ENCODE measurements around the gene KMT2E.
"Not testable (repeated sequence)": the region's sequence is repeated elsewhere in the genome, so short reads cannot be mapped to it uniquely, and the experiment has no call there.

The KMT2E gene

GRCh38 chr7:105050493-105050892 lies 36.5 kb downstream of the KMT2E start:
- Histone ChIP-seq H4K91ac (ENCODE audit: low read depth, low read length) (no peak overlapping the region), H3K9ac (ENCODE audit: low read length) (no peak overlapping the region), H3K27me3 (ENCODE audit: insufficient read depth, low read length) (no peaks in the 10 kb centered on the region), H3K18ac (ENCODE audit: low read length) (no peak overlapping the region), H3K4me3 (ENCODE audit: low read depth, low read length) (no peak overlapping the region), H2BK12ac (ENCODE audit: low read length) (no peak overlapping the region), H3K23ac (ENCODE audit: low read length) (no peak overlapping the region), H2AK5ac (ENCODE audit: low read length) (no peak overlapping the region), H3K14ac (ENCODE audit: low read length) (no peak overlapping the region), H2BK5ac (ENCODE audit: low read depth, low read length, poor library complexity) (no peak overlapping the region), H3K79me2 (ENCODE audit: control insufficient read depth, insufficient read depth, low read length, poor library complexity) (peaks cover 2% of the 10 kb centered on the region), H3K4ac (ENCODE audit: low read depth, low read length) (no peak overlapping the region), H3K79me1 (ENCODE audit: low read length) (no peaks in the 10 kb centered on the region), H3K4me1 (ENCODE audit: control insufficient read depth in 1 of 2, insufficient read depth in 2 of 2, low read length in 2 of 2) (no peaks in the 10 kb centered on the region), H2AFZ (ENCODE audit: insufficient read depth, low read length, poor library complexity) (no peak overlapping the region), H4K12ac (ENCODE audit: low read depth, low read length) (no peak overlapping the region), H3K9me3 (ENCODE audit: insufficient read depth, low read depth, low read length) (no peaks in the 10 kb centered on the region), H3K36me3 (ENCODE audit: control insufficient read depth in 1 of 2, insufficient read depth in 2 of 2, low read length in 2 of 2) (peaks cover 13 to 16% of the 10 kb centered on the region in 2 experiments), H2BK120ac (ENCODE audit: insufficient read depth, low read length, poor library complexity) (no peak overlapping the region), H3K4me2 (ENCODE audit: low read length) (no peak overlapping the region), H3K27ac (ENCODE audit: low read depth, low read length) (no peak overlapping the region), H4K8ac (ENCODE audit: low read depth, low read length) (no peak overlapping the region)
- no CpG with 5 or more reads among the region's 1 CpG for WGBS (ENCODE audit: extremely low coverage, insufficient coverage, insufficient read length)
- DNase-seq: no peak

GRCh38 chr7:105050899-105051298 lies 36.9 kb downstream of the KMT2E start:
- DNase-seq; H3K23ac ChIP-seq (ENCODE audit: low read length): not testable (repeated sequence)

GRCh38 chr7:105055084-105055483 lies 41.1 kb downstream of the KMT2E start:
- no peak overlapping the region for H3K18ac ChIP-seq (ENCODE audit: low read length)
- H3K23ac ChIP-seq (ENCODE audit: low read length): no peak overlapping the region
- H3K36me3 ChIP-seq (ENCODE audit: control insufficient read depth in 1 of 2, insufficient read depth in 2 of 2, low read length in 2 of 2): peaks cover 5 to 11% of the 10 kb centered on the region in 2 experiments
- no peak overlapping the region for H3K9ac ChIP-seq (ENCODE audit: low read length)
- H2BK5ac ChIP-seq (ENCODE audit: low read depth, low read length, poor library complexity): no peak overlapping the region
- H2BK120ac ChIP-seq (ENCODE audit: insufficient read depth, low read length, poor library complexity): no peak overlapping the region
- H2AK5ac ChIP-seq (ENCODE audit: low read length): no peak overlapping the region
- no CpG with 5 or more reads among the region's 2 CpGs for WGBS (ENCODE audit: extremely low coverage, insufficient coverage, insufficient read length)
- no peak overlapping the region for H3K4me2 ChIP-seq (ENCODE audit: low read length)
- H4K91ac ChIP-seq (ENCODE audit: low read depth, low read length): no peak overlapping the region
- DNase-seq: no peak
- H2AFZ ChIP-seq (ENCODE audit: insufficient read depth, low read length, poor library complexity): no peak overlapping the region
- H3K79me1 ChIP-seq (ENCODE audit: low read length): no peaks in the 10 kb centered on the region
- no peak overlapping the region for H3K27ac ChIP-seq (ENCODE audit: low read depth, low read length)
- peaks cover 2% of the 10 kb centered on the region for H3K79me2 ChIP-seq (ENCODE audit: control insufficient read depth, insufficient read depth, low read length, poor library complexity)
- no peaks in the 10 kb centered on the region for H3K9me3 ChIP-seq (ENCODE audit: insufficient read depth, low read depth, low read length)
- H2BK12ac ChIP-seq (ENCODE audit: low read length): no peak overlapping the region
- no peak overlapping the region for H4K12ac ChIP-seq (ENCODE audit: low read depth, low read length)
- H4K8ac ChIP-seq (ENCODE audit: low read depth, low read length): no peak overlapping the region
- no peak overlapping the region for H3K14ac ChIP-seq (ENCODE audit: low read length)
- no peaks in the 10 kb centered on the region for H3K27me3 ChIP-seq (ENCODE audit: insufficient read depth, low read length)
- no peaks in the 10 kb centered on the region for H3K4me1 ChIP-seq (ENCODE audit: control insufficient read depth in 1 of 2, insufficient read depth in 2 of 2, low read length in 2 of 2)
- H3K4me3 ChIP-seq (ENCODE audit: low read depth, low read length): no peak overlapping the region
- no peak overlapping the region for H3K4ac ChIP-seq (ENCODE audit: low read depth, low read length)

More at GRCh38 chr7:105050899-105051298, 36.9 kb downstream of the KMT2E start:
- not testable (repeated sequence) for H4K12ac ChIP-seq (ENCODE audit: low read depth, low read length); H2BK12ac ChIP-seq (ENCODE audit: low read length); H3K14ac ChIP-seq (ENCODE audit: low read length); H3K4me2 ChIP-seq (ENCODE audit: low read length); H3K4me1 ChIP-seq (ENCODE audit: control insufficient read depth in 1 of 2, insufficient read depth in 2 of 2, low read length in 2 of 2); H2AFZ ChIP-seq (ENCODE audit: insufficient read depth, low read length, poor library complexity); H3K4ac ChIP-seq (ENCODE audit: low read depth, low read length); H2BK120ac ChIP-seq (ENCODE audit: insufficient read depth, low read length, poor library complexity); H3K9ac ChIP-seq (ENCODE audit: low read length); H3K4me3 ChIP-seq (ENCODE audit: low read depth, low read length); H3K9me3 ChIP-seq (ENCODE audit: insufficient read depth, low read depth, low read length); H2BK5ac ChIP-seq (ENCODE audit: low read depth, low read length, poor library complexity); H3K27me3 ChIP-seq (ENCODE audit: insufficient read depth, low read length); H3K79me2 ChIP-seq (ENCODE audit: control insufficient read depth, insufficient read depth, low read length, poor library complexity); H3K18ac ChIP-seq (ENCODE audit: low read length); H3K79me1 ChIP-seq (ENCODE audit: low read length); H4K8ac ChIP-seq (ENCODE audit: low read depth, low read length); H2AK5ac ChIP-seq (ENCODE audit: low read length); H3K27ac ChIP-seq (ENCODE audit: low read depth, low read length); H4K91ac ChIP-seq (ENCODE audit: low read depth, low read length)
- no CpG with 5 or more reads among the region's 7 CpGs for WGBS (ENCODE audit: extremely low coverage, insufficient coverage, insufficient read length)
- peaks cover 13 to 16% of the 10 kb centered on the region in 2 experiments for H3K36me3 ChIP-seq (ENCODE audit: control insufficient read depth in 1 of 2, insufficient read depth in 2 of 2, low read length in 2 of 2)

- Histone ChIP-seq H3K79me2 (ENCODE audit: control insufficient read depth, insufficient read depth, low read length, poor library complexity) (peaks cover 2% of the 10 kb centered on the region), H3K9me3 (ENCODE audit: insufficient read depth, low read depth, low read length) (no peaks in the 10 kb centered on the region), H3K27me3 (ENCODE audit: insufficient read depth, low read length) (no peaks in the 10 kb centered on the region), H3K18ac (ENCODE audit: low read length) (no peak overlapping the region), H2BK5ac (ENCODE audit: low read depth, low read length, poor library complexity) (no peak overlapping the region), H4K91ac (ENCODE audit: low read depth, low read length) (no peak overlapping the region), H3K4me2 (ENCODE audit: low read length) (no peak overlapping the region), H3K27ac (ENCODE audit: low read depth, low read length) (no peak overlapping the region), H2AFZ (ENCODE audit: insufficient read depth, low read length, poor library complexity) (no peak overlapping the region), H3K4me3 (ENCODE audit: low read depth, low read length) (no peak overlapping the region), H4K8ac (ENCODE audit: low read depth, low read length) (no peak overlapping the region), H3K4me1 (ENCODE audit: control insufficient read depth in 1 of 2, insufficient read depth in 2 of 2, low read length in 2 of 2) (no peaks in the 10 kb centered on the region), H3K36me3 (ENCODE audit: control insufficient read depth in 1 of 2, insufficient read depth in 2 of 2, low read length in 2 of 2) (peaks cover 5 to 11% of the 10 kb centered on the region in 2 experiments), H4K12ac (ENCODE audit: low read depth, low read length) (no peak overlapping the region), H2AK5ac (ENCODE audit: low read length) (no peak overlapping the region), H3K9ac (ENCODE audit: low read length) (no peak overlapping the region), H2BK120ac (ENCODE audit: insufficient read depth, low read length, poor library complexity) (no peak overlapping the region), H3K79me1 (ENCODE audit: low read length) (no peaks in the 10 kb centered on the region), H3K23ac (ENCODE audit: low read length) (no peak overlapping the region), H3K4ac (ENCODE audit: low read depth, low read length) (no peak overlapping the region), H3K14ac (ENCODE audit: low read length) (no peak overlapping the region), H2BK12ac (ENCODE audit: low read length) (no peak overlapping the region)
- peak in 1 of 2 donors; percentile 4 for DNase-seq
- WGBS (ENCODE audit: extremely low coverage, insufficient coverage, insufficient read length): no CpG with 5 or more reads among the region's 1 CpG
Observed at GRCh38 chr7:105055621-105056020, 41.6 kb downstream of the KMT2E start.

Data from trophoblast cell (in vitro differentiated cells and primary cell).